HCT116 (cell line): ENCODE data around the gene CDON.

Experiments
- EZH2 ChIP-seq: fragments of 200-600 bp; sonication (generic); IDR thresholded peaks from 2 replicates; pipeline ENCODE4 v1.6.1; 2017; ENCODE audit warnings: antibody characterized with exemption, mixed run types
- FOSL1 ChIP-seq: IDR thresholded peaks from 2 replicates; pipeline ENCODE4 v1.6.1; 2012; ENCODE audit warnings: low read depth
- POLR2A ChIP-seq: IDR thresholded peaks from 2 replicates; pipeline ENCODE4 v1.7.0; 2011; ENCODE audit warnings: borderline replicate concordance; ENCODE audit not compliant: insufficient read depth, insufficient read length; ENCODE audit errors: extremely low read depth
- POLR2AphosphoS5 ChIP-seq: IDR thresholded peaks from 2 replicates; pipeline ENCODE4 v1.6.1; 2011; ENCODE audit warnings: mild to moderate bottlenecking, low read depth, low read length, moderate library complexity
- RAD21 ChIP-seq: IDR thresholded peaks from 2 replicates; pipeline ENCODE4 v1.6.1; 2012; ENCODE audit warnings: low read depth, mild to moderate bottlenecking
- ZNF274 ChIP-seq: fragments of 200-500 bp; sonication (Bioruptor generic); IDR thresholded peaks from 2 replicates; pipeline ENCODE4 v1.6.1; 2014; ENCODE audit warnings: mild to moderate bottlenecking, low read depth, low read length, inconsistent platforms
- TF ChIP-seq, protein P1 (sequence below): IDR thresholded peaks from 2 replicates; pipeline ENCODE4 v1.6.1; 2012; ENCODE audit warnings: low read depth
- TF ChIP-seq, protein P2 (sequence below), 3 experiments: fragments of 200-600 bp in 1 of 3; sonication (generic) in 1 of 3; IDR thresholded peaks in 2 of 3; conservative IDR thresholded peaks in 1 of 3; 2 replicates each; pipeline ENCODE4 v1.5.1; 2012 to 2017; ENCODE audit warnings: low read depth in 2 of 3, low read length in 2 of 3, antibody characterized with exemption in 1 of 3, borderline replicate concordance in 1 of 3, control low read depth in 1 of 3, mild to moderate bottlenecking in 1 of 3, mixed read lengths in 1 of 3, mixed run types in 1 of 3, moderate library complexity in 1 of 3; ENCODE audit not compliant: insufficient read depth in 1 of 3

DNA sequence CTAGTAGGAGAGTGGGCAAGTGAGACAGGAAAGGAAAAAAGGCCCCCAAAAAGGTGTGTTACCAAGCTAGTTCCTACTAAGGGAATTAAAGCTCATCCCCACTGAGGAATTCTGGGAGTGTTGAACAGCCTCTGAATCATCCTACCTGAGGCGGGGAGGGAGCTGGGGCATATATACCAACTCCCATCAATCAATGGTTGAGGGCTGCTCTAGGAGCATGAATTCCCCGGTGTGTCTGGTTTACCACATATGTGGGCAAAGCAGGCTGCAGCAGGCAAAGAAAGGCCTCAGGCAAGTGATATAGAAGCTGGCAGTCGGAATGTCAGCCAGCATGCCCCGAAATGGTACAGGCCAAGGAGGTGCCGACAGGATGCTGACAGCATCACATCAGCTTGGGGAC lies 23.6 kb upstream of the CDON start:
- no peak for TF ChIP-seq EZH2
- TF ChIP-seq FOSL1: no peak
- TF ChIP-seq ZNF274: no peak
- no peak for TF ChIP-seq POLR2AphosphoS5
- TF ChIP-seq POLR2A: no peak
- TF ChIP-seq RAD21: no peak
- TF ChIP-seq, protein P1, sequence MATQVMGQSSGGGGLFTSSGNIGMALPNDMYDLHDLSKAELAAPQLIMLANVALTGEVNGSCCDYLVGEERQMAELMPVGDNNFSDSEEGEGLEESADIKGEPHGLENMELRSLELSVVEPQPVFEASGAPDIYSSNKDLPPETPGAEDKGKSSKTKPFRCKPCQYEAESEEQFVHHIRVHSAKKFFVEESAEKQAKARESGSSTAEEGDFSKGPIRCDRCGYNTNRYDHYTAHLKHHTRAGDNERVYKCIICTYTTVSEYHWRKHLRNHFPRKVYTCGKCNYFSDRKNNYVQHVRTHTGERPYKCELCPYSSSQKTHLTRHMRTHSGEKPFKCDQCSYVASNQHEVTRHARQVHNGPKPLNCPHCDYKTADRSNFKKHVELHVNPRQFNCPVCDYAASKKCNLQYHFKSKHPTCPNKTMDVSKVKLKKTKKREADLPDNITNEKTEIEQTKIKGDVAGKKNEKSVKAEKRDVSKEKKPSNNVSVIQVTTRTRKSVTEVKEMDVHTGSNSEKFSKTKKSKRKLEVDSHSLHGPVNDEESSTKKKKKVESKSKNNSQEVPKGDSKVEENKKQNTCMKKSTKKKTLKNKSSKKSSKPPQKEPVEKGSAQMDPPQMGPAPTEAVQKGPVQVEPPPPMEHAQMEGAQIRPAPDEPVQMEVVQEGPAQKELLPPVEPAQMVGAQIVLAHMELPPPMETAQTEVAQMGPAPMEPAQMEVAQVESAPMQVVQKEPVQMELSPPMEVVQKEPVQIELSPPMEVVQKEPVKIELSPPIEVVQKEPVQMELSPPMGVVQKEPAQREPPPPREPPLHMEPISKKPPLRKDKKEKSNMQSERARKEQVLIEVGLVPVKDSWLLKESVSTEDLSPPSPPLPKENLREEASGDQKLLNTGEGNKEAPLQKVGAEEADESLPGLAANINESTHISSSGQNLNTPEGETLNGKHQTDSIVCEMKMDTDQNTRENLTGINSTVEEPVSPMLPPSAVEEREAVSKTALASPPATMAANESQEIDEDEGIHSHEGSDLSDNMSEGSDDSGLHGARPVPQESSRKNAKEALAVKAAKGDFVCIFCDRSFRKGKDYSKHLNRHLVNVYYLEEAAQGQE: no peak
- TF ChIP-seq, protein P2, sequence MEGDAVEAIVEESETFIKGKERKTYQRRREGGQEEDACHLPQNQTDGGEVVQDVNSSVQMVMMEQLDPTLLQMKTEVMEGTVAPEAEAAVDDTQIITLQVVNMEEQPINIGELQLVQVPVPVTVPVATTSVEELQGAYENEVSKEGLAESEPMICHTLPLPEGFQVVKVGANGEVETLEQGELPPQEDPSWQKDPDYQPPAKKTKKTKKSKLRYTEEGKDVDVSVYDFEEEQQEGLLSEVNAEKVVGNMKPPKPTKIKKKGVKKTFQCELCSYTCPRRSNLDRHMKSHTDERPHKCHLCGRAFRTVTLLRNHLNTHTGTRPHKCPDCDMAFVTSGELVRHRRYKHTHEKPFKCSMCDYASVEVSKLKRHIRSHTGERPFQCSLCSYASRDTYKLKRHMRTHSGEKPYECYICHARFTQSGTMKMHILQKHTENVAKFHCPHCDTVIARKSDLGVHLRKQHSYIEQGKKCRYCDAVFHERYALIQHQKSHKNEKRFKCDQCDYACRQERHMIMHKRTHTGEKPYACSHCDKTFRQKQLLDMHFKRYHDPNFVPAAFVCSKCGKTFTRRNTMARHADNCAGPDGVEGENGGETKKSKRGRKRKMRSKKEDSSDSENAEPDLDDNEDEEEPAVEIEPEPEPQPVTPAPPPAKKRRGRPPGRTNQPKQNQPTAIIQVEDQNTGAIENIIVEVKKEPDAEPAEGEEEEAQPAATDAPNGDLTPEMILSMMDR (IDR thresholded peaks at IDR 0.05 in 2 of 3, conservative IDR thresholded peaks at IDR 0.05 in 1 of 3; ENCODE audit: borderline replicate concordance in 1 of 3, insufficient read depth in 1 of 3, low read depth in 2 of 3, low read length in 2 of 3): no peak
